ENCODE measurements around the gene PSME4. TPM values are rescaled to one million over a fixed set of nuclear protein-coding genes. Genes with fewer than 3 reads are reported as not detected.
"Not testable (repeated sequence)": the region's sequence is repeated elsewhere in the genome, so short reads cannot be mapped to it uniquely, and the experiment has no call there.

PSME4 gene
- total RNA-seq, 2 donors from 2014 or later: 50.1 to 56.0 TPM

GRCh38 chr2:53826587-53827397 lies 144.0 kb downstream of the PSME4 start:
- no peak for DNase-seq (ENCODE audit: low spot score)
- Histone ChIP-seq H3K36me3 (no peaks in the 10 kb centered on the region), H3K4me3 (no peak overlapping the region), H3K9me3 (peaks cover 5% of the 10 kb centered on the region), H3K4me1 (ENCODE audit: control insufficient read depth in 1 of 2, low read depth in 2 of 2) (no peaks in the 10 kb centered on the region), H3K27ac (no peak overlapping the region), H3K27me3 (replicated peaks; ENCODE audit: insufficient read depth) (no peaks in the 10 kb centered on the region)
- no peak for TF ChIP-seq CTCF (IDR thresholded peaks at IDR 0.05)
- no peak for ATAC-seq (ENCODE audit: insufficient number of reproducible peaks, low FRiP score, low read depth)

GRCh38 chr2:53826030-53826410 lies 144.8 kb downstream of the PSME4 start:
- Histone ChIP-seq H3K9me3 (peaks cover 5% of the 10 kb centered on the region), H3K36me3 (no peaks in the 10 kb centered on the region), H3K27me3 (replicated peaks; ENCODE audit: insufficient read depth) (no peaks in the 10 kb centered on the region), H3K4me3 (no peak overlapping the region), H3K4me1 (ENCODE audit: control insufficient read depth in 1 of 2, low read depth in 2 of 2) (no peaks in the 10 kb centered on the region), H3K27ac (no peak overlapping the region)
- no peak for ATAC-seq (ENCODE audit: insufficient number of reproducible peaks, low FRiP score, low read depth)
- no peak for DNase-seq (ENCODE audit: low spot score)
- TF ChIP-seq CTCF (IDR thresholded peaks at IDR 0.05): no peak

- DNase-seq (ENCODE audit: low spot score); H3K27ac ChIP-seq; ATAC-seq (ENCODE audit: insufficient number of reproducible peaks, low FRiP score, low read depth); H3K9me3 ChIP-seq; H3K27me3 ChIP-seq (replicated peaks; ENCODE audit: insufficient read depth); H3K36me3 ChIP-seq; H3K4me3 ChIP-seq; H3K4me1 ChIP-seq (ENCODE audit: control insufficient read depth in 1 of 2, low read depth in 2 of 2): not testable (repeated sequence)
Observed at GRCh38 chr2:53823639-53824038, 147.2 kb downstream of the PSME4 start.

- no peaks in the 10 kb centered on the region for H3K27me3 ChIP-seq (replicated peaks; ENCODE audit: insufficient read depth)
- H3K4me3 ChIP-seq: no peak overlapping the region
- no peak for DNase-seq (ENCODE audit: low spot score)
- H3K4me1 ChIP-seq (ENCODE audit: control insufficient read depth in 1 of 2, low read depth in 2 of 2): no peaks in the 10 kb centered on the region
- H3K36me3 ChIP-seq: peaks cover 11% of the 10 kb centered on the region
- no peak for TF ChIP-seq CTCF (IDR thresholded peaks at IDR 0.05)
- H3K9me3 ChIP-seq: no peaks in the 10 kb centered on the region
- no peak for ATAC-seq (ENCODE audit: insufficient number of reproducible peaks, low FRiP score, low read depth)
- no peak overlapping the region for H3K27ac ChIP-seq
Observed at GRCh38 chr2:53821810-53822209, 149.0 kb downstream of the PSME4 start.

- DNase-seq (ENCODE audit: low spot score) (no peak), ATAC-seq (ENCODE audit: insufficient number of reproducible peaks, low FRiP score, low read depth) (no peak)
- Histone ChIP-seq H3K27me3 (replicated peaks; ENCODE audit: insufficient read depth) (no peaks in the 10 kb centered on the region), H3K9me3 (no peaks in the 10 kb centered on the region), H3K4me1 (ENCODE audit: control insufficient read depth in 1 of 2, low read depth in 2 of 2) (no peaks in the 10 kb centered on the region), H3K27ac (no peak overlapping the region), H3K36me3 (peaks cover 20% of the 10 kb centered on the region), H3K4me3 (no peak overlapping the region)
- TF ChIP-seq CTCF (IDR thresholded peaks at IDR 0.05): no peak
Observed at GRCh38 chr2:53820711-53821110, 150.1 kb downstream of the PSME4 start.

GRCh38 chr2:53820048-53820447 lies 150.7 kb downstream of the PSME4 start:
- ATAC-seq (ENCODE audit: insufficient number of reproducible peaks, low FRiP score, low read depth) (no peak), DNase-seq (ENCODE audit: low spot score) (no peak)
- H3K9me3 ChIP-seq: no peaks in the 10 kb centered on the region
- H3K36me3 ChIP-seq: peaks cover 21% of the 10 kb centered on the region
- no peaks in the 10 kb centered on the region for H3K4me1 ChIP-seq (ENCODE audit: control insufficient read depth in 1 of 2, low read depth in 2 of 2)
- H3K4me3 ChIP-seq: no peak overlapping the region
- no peak for TF ChIP-seq CTCF (IDR thresholded peaks at IDR 0.05)
- H3K27me3 ChIP-seq (replicated peaks; ENCODE audit: insufficient read depth): no peaks in the 10 kb centered on the region
- no peak overlapping the region for H3K27ac ChIP-seq

All from thoracic aorta (tissue), 2 donors.